ENCODE data around the gene ELF1. TPM values are rescaled to one million over a fixed set of nuclear protein-coding genes. Genes with fewer than 3 reads are reported as not detected.
"Not testable (repeated sequence)": the region's sequence is repeated elsewhere in the genome, so short reads cannot be mapped to it uniquely, and the experiment has no call there.

The ELF1 gene
- total RNA-seq, 1 experiment from 2014 or later: 11.3 TPM

- no peak for DNase-seq
- Histone ChIP-seq H3K27me3 (no peaks in the 10 kb centered on the region), H3K36me3 (peaks cover 19% of the 10 kb centered on the region), H3K9me3 (peaks cover 7% of the 10 kb centered on the region), H3K4me3 (no peak overlapping the region)
Measured at GRCh38 chr13:41052441-41052840, 33.3 kb upstream of the ELF1 start.

DNA sequence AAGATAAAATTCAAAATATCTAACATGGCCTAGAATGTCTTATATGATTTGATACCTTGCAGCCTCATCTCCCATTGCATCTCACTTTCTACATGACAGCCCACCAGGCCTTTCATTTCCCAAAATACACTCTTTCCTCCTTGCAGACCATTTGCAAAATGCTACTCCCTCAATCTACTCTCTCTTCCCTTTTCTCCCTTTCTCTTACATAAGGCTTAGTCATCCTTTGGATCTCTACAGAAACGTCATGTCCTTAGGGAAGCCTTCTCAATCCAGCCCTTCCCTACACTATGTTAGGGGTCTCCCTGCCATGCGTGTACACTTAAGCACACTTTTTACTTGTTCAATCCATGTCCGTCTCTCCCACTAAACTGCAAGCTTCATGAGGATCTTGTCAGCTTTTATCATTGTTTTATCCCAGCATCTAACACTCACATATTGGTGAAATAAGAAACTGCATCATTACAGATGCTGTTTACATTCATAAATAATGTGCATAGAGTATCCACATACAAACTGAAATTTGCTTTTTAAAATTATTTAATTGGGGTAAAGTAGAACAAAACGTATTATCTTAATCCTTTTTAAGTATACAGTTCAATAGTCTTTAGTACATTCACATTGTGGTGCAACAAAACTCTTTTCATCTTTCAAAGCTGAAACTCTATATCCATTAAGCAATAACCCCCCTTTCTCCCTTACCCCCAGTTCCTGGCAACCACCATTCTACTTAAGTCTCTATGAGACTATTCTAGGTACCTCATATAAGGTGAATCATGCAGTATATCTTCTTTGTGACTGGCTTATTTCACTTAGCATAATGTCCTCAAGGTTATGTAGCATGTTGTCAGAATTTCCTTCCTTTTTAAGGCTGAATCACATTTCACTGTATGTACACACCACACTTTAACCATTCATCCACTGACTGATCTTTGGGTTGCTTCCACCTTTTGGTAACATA lies 30.6 kb upstream of the ELF1 start:
- H3K27me3 ChIP-seq: no peaks in the 10 kb centered on the region
- DNase-seq: no peak
- H3K36me3 ChIP-seq: peaks cover 19% of the 10 kb centered on the region
- H3K9me3 ChIP-seq: peaks cover 12% of the 10 kb centered on the region
- H3K4me3 ChIP-seq: no peak overlapping the region

GRCh38 chr13:41048640-41049039 lies 29.5 kb upstream of the ELF1 start:
- Histone ChIP-seq H3K27me3 (no peaks in the 10 kb centered on the region), H3K9me3 (peaks cover 16% of the 10 kb centered on the region), H3K36me3 (peaks cover 19% of the 10 kb centered on the region), H3K4me3 (no peak overlapping the region)
- DNase-seq: no peak

DNA sequence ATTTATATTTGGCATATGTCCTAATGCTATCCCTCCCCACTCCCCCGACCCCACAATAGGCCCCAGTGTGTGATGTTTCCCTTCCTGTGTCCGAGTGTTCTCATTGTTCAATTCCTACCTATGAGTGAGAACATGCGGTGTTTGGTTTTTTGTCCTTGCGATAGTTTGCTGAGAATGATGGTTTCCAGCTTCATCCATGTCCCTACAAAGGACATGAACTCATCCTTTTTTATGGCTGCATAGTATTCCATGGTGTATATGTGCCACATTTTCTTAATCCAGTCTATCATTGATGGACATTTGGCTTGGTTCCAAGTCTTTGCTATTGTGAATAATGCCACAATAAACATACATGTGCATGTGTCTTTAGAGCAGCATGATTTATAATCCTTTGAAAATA lies 23.3 kb upstream of the ELF1 start:
- H3K27me3 ChIP-seq, H3K36me3 ChIP-seq, DNase-seq, H3K9me3 ChIP-seq, H3K4me3 ChIP-seq: not testable (repeated sequence)

GRCh38 chr13:41040584-41041334 lies 21.6 kb upstream of the ELF1 start:
- Histone ChIP-seq H3K9me3 (peaks cover 5% of the 10 kb centered on the region; the same call in 1 of the 2 replicates), H3K4me3 (no peak overlapping the region), H3K36me3 (no peaks in the 10 kb centered on the region), H3K27me3 (no peaks in the 10 kb centered on the region)
- DNase-seq: no peak

GRCh38 chr13:41039746-41040145 lies 20.6 kb upstream of the ELF1 start:
- 0 out of 2 replicates have a peak, but pooled peaks cover 4% of the 10 kb centered on the region for H3K9me3 ChIP-seq
- H3K27me3 ChIP-seq: no peaks in the 10 kb centered on the region
- no peak overlapping the region for H3K4me3 ChIP-seq
- no peak for DNase-seq
- H3K36me3 ChIP-seq: no peaks in the 10 kb centered on the region

DNA sequence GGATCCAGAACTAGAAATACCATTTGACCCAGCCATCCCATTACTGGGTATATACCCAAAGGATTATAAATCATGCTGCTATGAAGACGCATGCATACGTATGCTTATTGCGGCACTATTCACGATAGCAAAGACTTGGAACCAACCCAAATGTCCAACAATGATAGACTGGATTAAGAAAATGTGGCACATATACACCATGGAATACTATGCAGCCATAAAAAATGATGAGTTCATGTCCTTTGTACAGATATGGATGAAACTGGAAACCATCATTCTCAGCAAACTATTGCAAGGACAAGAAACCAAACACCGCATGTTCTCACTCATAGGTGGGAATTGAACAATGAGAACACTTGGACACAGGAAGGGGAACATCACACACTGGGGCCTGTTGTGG lies 17.4 kb upstream of the ELF1 start:
- H3K27me3 ChIP-seq, DNase-seq, H3K4me3 ChIP-seq, H3K36me3 ChIP-seq, H3K9me3 ChIP-seq: not testable (repeated sequence)

DNA sequence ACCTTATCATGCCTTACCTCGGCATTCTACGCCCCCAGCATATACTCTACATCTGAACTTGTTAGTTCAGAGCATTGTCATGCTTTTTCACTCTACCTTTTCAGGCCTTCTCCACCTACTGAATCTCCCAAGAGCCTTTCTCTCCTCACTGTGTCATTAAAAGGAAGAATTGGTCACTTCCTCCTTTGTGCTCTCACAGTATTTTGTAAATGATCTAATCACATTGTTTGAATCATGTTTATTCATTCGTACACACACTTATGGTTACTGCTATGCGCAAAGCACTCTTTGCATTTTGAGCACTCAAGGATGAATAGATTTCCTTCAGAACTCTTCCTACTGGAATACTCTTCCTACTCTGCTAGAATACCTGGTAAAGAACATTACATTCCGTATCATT lies 15.8 kb upstream of the ELF1 start:
- no peak for DNase-seq

GRCh38 chr13:41034382-41034781 lies 15.3 kb upstream of the ELF1 start:
- no peaks in the 10 kb centered on the region for H3K36me3 ChIP-seq
- no peak for DNase-seq
- no peaks in the 10 kb centered on the region for H3K27me3 ChIP-seq
- H3K9me3 ChIP-seq: no peaks in the 10 kb centered on the region
- no peak overlapping the region for H3K4me3 ChIP-seq

More for the DNA sequence above, 15.8 kb upstream of the ELF1 start:
- H3K9me3 ChIP-seq: no peaks in the 10 kb centered on the region
- no peaks in the 10 kb centered on the region for H3K36me3 ChIP-seq
- H3K27me3 ChIP-seq: no peaks in the 10 kb centered on the region
- no peak overlapping the region for H3K4me3 ChIP-seq

DNA sequence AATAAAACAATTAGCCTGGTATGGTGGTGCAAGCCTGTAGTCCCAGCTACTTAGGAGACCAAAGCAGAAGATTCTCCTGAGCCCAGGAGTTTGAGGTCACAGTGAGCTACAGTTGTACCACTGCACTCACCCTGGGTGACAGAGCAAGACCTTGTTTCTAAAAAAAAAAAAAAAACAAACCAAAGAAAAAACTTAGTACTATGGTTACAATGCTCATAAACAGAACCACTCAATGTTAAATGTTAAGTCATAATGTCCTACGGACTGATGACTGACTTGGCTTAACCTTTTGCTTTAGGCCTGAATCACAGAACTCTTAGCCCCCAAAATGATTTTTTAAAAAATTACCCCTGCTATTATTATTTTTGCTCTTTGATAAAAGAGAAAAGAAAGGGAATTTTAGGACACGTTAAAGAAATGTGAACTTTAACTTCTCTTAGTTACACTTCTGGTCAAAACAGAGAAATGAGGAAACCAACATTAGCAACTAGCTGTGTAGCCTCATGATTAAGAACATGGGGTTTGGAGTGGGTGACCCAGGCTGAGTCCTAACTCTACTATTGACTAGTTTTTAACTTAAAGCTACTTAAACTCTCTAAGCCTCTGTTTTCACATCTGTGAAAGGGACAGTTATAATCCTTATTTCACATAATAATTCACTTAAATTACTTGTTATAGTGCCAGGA lies 13.7 kb upstream of the ELF1 start:
- no peaks in the 10 kb centered on the region for H3K9me3 ChIP-seq
- H3K27me3 ChIP-seq: no peaks in the 10 kb centered on the region
- H3K4me3 ChIP-seq: no peak overlapping the region
- DNase-seq: no peak
- H3K36me3 ChIP-seq: no peaks in the 10 kb centered on the region

DNA sequence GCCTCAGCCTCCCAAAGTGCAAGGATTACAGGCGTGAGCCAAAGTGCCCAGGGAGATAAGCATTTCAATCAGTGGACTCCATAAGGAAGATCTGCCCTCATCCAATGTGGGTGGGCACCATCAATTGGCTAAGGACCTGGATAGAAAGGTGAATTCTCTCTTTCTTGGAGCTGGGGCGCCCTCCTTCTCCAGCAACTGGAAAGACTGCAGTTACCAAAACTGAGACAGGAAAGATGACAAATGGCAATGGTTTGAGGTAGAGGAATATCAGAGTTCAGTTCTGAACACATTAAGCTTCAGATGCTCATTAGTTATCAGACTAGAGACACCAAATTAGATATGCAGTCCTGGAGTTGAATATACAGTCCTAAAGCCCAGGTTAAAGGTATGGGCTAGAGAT lies 10.5 kb upstream of the ELF1 start:
- DNase-seq: no peak
- Histone ChIP-seq H3K27me3 (no peaks in the 10 kb centered on the region), H3K36me3 (no peaks in the 10 kb centered on the region), H3K9me3 (no peaks in the 10 kb centered on the region), H3K4me3 (no peak overlapping the region)

DNA sequence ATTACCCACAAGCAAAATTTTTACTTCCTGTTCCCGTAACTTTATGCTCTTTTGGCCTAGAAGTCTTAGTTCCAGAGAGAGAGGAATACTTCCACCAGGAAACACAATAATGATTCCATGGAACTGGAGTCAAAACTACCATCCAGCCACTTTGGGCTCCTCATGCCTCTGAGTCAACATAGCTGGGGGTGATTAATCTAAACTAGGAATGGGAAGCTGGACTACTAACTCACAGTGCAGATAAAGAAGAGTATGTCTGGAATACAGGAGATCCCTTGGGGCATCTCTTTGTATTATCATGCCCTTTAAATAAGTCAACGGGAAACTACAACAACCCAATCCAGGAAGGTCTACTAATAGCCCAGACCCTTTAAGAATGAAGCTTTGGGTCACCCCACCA lies 8.9 kb upstream of the ELF1 start:
- Histone ChIP-seq H3K36me3 (no peaks in the 10 kb centered on the region), H3K4me3 (no peak overlapping the region), H3K27me3 (no peaks in the 10 kb centered on the region), H3K9me3 (no peaks in the 10 kb centered on the region)
- DNase-seq: no peak

DNA sequence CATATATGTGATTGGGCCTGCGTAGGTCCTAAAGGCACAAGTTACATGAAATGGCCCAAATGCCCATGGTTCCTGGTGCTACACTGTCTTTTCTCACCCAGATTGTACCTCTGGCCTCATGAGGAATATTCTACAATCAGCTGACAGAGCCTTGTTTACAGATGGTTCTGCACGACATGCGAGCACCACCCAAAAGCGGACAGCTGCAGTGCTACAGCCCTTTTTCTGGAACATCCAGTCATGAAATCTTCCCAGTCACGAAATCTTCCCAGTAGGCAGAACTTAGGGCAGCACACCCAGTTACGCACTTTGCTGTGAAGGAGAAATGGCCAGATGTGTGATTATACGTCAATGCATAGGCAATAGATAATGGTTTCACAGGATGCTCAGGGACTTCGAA lies 7.7 kb upstream of the ELF1 start:
- no peaks in the 10 kb centered on the region for H3K27me3 ChIP-seq
- no peak for DNase-seq
- H3K36me3 ChIP-seq: no peaks in the 10 kb centered on the region
- H3K4me3 ChIP-seq: no peak overlapping the region
- no peaks in the 10 kb centered on the region for H3K9me3 ChIP-seq

- H3K9me3 ChIP-seq: no peaks in the 10 kb centered on the region
- H3K4me3 ChIP-seq: no peak overlapping the region
- DNase-seq: no peak
- H3K36me3 ChIP-seq: no peaks in the 10 kb centered on the region
- H3K27me3 ChIP-seq: no peaks in the 10 kb centered on the region
Measured at GRCh38 chr13:41025518-41025917, 6.4 kb upstream of the ELF1 start.

- H3K36me3 ChIP-seq: no peaks in the 10 kb centered on the region
- no peaks in the 10 kb centered on the region for H3K27me3 ChIP-seq
- no peaks in the 10 kb centered on the region for H3K9me3 ChIP-seq
- H3K4me3 ChIP-seq: no peak overlapping the region
- no peak for DNase-seq
Measured at GRCh38 chr13:41019578-41020347, 647 bp upstream of the ELF1 start.

DNA sequence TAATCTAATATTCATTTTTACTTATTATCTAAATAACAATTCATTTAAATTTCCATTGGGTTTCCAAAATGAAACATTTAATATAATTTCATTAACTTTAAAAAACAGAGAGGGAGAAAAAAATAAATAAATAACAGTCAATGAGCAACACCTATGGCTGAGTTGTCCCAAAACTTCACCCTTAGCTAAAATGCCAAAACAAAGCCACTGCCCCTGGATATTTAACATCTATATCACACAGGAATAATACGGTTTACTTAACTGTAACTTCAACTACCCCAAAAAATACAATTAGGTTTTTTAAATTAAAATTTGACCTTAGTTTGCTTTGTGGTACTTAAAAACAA lies 541 bp downstream of the ELF1 start:
- no peaks in the 10 kb centered on the region for H3K36me3 ChIP-seq
- H3K4me3 ChIP-seq: peak overlapping the region; percentile 33
- no peaks in the 10 kb centered on the region for H3K9me3 ChIP-seq
- DNase-seq: no peak
- H3K27me3 ChIP-seq: no peaks in the 10 kb centered on the region
